ENCODE results near the gene MCEMP1.

- no peak for TF ChIP-seq POLR2A (IDR thresholded peaks at IDR 0.05)
- TF ChIP-seq, protein P1, sequence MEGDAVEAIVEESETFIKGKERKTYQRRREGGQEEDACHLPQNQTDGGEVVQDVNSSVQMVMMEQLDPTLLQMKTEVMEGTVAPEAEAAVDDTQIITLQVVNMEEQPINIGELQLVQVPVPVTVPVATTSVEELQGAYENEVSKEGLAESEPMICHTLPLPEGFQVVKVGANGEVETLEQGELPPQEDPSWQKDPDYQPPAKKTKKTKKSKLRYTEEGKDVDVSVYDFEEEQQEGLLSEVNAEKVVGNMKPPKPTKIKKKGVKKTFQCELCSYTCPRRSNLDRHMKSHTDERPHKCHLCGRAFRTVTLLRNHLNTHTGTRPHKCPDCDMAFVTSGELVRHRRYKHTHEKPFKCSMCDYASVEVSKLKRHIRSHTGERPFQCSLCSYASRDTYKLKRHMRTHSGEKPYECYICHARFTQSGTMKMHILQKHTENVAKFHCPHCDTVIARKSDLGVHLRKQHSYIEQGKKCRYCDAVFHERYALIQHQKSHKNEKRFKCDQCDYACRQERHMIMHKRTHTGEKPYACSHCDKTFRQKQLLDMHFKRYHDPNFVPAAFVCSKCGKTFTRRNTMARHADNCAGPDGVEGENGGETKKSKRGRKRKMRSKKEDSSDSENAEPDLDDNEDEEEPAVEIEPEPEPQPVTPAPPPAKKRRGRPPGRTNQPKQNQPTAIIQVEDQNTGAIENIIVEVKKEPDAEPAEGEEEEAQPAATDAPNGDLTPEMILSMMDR (IDR thresholded peaks at IDR 0.05): no peak
- TF ChIP-seq POLR2AphosphoS5 (IDR thresholded peaks at IDR 0.05): no peak
These were observed 26.4 kb downstream of the MCEMP1 start for GRCh38 chr19:7703332-7703731.
